Epidermal melanocyte (primary cell): ENCODE data around the gene HSPA1L.
"Not testable (repeated sequence)": the region's sequence is repeated elsewhere in the genome, so short reads cannot be mapped to it uniquely, and the experiment has no call there.

ENCODE experiments used
- DNase-seq: peaks from one replicate; pipeline ENCODE4 v3.0.0; 2011; ENCODE audit warnings: low spot score; ENCODE audit not compliant: insufficient read length

HSPA1L gene

DNA sequence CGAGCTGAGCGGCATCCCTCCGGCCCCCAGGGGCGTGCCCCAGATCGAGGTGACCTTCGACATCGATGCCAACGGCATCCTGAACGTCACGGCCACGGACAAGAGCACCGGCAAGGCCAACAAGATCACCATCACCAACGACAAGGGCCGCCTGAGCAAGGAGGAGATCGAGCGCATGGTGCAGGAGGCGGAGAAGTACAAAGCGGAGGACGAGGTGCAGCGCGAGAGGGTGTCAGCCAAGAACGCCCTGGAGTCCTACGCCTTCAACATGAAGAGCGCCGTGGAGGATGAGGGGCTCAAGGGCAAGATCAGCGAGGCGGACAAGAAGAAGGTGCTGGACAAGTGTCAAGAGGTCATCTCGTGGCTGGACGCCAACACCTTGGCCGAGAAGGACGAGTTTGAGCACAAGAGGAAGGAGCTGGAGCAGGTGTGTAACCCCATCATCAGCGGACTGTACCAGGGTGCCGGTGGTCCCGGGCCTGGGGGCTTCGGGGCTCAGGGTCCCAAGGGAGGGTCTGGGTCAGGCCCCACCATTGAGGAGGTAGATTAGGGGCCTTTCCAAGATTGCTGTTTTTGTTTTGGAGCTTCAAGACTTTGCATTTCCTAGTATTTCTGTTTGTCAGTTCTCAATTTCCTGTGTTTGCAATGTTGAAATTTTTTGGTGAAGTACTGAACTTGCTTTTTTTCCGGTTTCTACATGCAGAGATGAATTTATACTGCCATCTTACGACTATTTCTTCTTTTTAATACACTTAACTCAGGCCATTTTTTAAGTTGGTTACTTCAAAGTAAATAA, 2.2 kb upstream of the HSPA1L start:
- not testable (repeated sequence) for DNase-seq

DNA sequence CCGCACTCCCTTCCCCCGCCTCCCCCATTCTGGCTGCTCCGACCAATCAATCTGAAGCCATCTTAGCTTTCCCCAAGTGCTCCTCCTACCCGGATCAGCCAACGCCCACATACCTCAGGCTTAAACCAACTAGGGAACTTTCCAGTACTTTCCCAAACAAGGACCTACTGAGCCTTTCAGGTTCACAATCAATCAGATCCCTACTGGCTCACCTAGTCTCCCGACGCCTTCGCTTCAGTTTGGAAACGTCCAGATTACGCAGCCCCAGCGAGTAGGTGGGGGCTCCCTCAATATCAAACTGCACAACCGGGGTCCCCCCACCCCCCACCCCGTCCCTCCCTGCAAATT, 432 bp downstream of the HSPA1L start:
- DNase-seq = peak; percentile 88

DNA sequence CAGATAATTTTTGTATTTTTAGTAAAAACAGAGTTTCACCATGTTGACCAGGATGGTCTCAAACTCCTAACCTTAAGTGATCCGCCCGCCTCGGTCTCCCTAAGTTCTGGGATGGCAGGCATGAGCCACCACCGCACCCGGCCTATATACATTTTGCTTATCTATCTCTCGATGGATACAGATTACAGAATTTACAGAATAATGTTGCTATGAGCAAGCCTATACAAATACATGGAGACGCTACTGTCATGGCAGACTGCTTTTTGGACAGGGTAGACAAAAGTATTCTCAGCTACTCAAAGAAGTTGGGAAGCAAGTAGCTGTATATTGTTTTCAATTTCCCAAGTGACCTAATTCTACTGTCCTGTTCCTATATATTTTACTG, 1.6 kb downstream of the HSPA1L start:
- DNase-seq = no peak

DNA sequence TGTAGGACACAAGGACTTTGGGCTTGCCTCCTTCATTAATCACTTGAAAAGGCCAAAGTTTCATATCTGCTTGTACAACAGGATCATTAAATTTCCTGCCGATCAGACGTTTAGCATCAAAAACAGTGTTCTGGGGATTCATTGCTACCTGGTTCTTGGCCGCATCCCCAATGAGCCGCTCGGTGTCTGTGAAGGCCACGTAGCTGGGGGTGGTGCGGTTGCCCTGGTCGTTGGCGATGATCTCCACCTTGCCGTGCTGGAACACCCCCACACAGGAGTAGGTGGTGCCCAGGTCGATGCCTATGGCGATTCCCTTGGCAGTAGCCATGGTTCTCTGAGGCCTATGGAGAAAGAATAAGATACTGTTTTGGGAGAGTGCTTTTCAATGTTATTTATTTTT, 3.4 kb downstream of the HSPA1L start:
- no peak for DNase-seq

DNA sequence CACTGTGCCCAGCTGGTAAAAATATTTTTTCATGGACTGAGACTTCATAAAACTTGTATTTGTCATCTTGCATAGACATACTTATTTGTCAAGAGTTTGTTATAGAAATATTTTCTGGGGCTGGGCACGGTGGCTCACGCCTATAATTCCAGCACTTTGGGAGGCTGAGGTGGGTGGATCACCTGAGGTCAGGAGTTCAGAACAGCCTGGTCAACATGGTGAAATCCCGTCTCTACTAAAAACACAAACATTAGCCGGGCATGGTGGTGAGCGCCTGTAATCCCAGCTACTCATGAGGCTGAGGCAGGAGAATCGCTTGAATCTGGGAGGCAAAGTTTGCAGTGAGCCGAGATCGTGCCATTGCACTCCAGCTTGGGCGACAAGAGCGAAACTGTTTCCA, 6.5 kb downstream of the HSPA1L start:
- not testable (repeated sequence) for DNase-seq

DNA sequence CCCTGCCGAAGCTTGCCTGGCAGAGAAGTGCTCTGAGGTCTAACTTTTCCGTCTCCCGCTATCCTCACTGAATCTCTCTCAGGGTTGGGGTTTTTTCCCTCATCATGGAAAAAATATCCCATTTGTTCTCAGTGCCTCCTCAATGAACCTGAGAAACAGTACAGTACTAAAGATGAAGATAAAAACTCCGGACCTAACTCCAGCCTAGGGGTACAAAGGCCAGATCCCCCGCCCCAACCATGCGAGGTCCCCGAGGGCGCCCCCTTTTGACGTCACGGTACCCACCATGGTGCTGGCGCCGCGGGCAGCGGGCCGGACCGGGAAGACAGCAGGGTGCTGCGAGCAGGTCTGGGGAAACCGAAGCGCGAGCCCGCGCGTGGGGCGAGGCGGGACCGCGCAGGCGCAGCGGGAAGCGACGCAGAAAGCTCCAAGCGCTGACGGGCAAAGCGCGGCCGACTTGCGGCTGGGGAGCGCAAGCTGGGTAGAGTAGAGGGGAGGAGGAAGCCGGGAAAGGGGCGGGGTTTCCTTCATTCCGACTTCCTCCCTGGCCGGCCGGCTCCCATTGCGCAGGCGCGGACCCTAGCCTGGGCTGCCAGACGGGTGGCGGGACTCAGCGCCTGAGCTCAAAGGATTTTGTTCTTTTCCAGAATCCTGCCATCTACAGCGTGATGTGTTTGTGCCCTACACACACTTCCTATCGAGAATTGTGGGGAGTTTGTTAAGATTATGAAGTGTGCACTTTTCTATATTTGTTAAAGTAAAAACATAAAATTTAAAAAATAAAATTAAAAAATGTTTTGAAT, 8.4 kb downstream of the HSPA1L start, which contains the start of gene LSM2:
Gene LSM2 (minus strand): TSS at position 497 of the 803 bp plus-strand sequence. CDS start 209 bp downstream, at position 288.
- peak; percentile 94 for DNase-seq

DNA sequence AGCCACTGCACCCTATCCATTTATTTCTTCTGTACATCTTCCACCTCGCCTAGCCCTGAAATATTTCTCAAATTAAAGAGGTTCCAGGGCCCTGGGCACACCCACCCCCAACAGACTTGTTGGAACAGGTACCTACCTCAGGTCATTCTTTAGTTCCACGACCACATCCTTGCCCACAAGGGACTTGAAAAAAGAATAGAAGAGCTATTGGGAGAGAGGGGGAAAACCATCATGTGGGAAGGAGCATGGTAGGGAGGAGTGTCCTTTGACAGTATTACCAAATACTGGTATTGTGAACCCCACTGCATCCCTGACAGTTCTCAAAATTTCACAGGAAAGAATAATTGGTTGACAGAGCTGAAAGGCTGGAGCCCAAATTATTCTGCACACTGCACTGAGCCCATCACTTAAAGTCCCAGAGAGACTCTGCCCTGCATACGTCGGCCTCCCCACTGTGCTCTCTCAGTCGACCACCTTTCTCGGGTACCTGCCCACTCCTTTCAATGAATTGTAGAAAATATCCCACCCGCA, 9.1 kb downstream of the HSPA1L start:
- DNase-seq = no peak

DNA sequence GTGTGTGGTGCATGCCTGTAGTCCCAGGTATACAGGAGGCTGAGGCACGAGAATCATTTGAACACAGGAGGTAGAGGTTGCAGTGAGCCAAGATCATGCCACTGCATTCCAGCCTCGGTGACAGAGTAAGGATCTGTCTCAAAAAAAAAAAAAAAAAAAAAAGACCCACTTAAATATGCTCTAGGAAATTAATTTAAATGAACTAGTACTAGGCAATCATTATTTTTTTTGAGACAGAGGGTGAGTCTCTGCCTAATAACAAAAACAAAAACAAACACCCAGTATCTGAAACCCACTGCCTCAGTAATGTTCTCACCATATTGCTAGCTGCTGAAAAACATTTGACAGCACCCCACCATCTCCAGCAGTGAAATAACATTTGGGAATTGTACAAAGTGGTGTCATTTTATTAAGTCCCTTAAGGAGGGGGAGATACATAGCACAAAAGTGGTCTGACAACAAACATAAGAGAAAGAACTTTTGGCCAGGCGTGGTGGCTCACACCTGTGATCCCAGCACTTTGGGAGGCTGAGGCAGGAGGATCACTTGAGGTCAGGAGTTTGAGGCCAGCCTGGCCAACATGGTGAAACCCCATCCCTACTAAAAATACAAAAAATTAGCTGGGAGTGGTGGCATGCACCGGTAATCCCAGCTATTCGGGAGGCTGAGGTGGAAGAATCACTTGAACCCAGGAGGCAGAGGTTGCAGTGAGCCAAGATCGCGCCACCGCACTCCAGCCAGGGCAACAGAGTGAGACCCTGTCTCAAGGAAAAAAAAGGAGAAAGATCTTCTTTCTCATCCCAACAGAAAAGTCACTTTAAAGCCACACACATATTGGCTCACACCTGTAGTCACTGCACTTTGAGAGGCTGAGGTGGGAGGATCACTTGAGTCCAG, 13.8 kb downstream of the HSPA1L start:
- DNase-seq = not testable (repeated sequence)

DNA sequence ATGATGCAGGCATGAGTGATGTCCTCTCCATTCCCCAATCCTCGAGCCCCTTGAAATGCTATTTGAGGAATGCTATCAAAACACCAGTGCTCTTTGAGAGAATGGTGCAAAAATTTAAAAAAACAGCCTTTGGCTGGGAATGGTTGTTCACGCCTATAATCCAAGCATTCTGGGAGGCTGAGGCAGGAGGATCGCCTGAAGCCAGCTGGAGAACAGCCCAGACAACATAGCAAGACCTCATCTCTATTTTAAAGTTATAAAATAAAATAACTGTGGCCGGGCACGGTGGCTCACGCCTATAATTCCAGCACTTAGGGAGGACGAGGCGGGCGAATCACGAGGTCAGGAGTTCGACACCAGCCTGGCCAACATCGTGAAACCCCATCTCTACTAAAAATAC, 15.3 kb downstream of the HSPA1L start:
- DNase-seq = no peak

DNA sequence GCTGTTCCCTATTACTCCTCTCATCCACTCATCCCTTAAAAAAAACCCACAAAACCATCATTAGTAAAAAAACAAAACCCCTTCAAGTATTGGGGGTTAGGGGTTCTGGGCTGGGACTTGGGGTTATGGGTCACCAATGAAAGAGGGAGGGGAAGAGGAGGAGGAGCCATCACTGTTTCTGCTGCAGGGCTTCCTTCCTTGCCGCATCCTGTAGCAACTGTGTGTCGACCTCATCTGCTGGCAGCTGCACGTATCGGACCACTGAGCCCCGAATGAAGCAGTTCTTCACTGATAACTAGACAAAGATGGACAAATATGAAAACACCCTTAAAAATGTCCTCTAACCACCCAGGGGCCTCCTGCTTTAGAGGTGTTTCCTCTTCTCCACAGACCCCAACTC, 17.5 kb downstream of the HSPA1L start:
- no peak for DNase-seq

DNA sequence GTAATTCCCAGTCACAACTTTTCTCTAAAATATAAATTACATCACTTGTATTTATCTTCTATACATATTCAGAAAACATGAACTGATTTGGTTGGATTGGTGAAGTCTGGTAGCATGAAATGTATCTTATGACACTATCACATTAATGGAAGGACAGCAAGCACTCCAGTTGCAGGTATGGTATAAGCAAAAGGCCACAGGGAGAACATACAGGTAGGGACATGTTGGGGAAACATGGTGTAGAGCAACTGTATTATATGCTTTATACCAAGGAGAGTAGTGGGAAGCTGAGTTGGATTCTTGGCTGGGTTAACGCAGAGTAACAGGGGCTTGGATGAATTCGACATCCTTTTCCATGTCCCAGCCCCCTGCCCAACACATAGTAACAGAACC, 18.1 kb downstream of the HSPA1L start:
- no peak for DNase-seq

DNA sequence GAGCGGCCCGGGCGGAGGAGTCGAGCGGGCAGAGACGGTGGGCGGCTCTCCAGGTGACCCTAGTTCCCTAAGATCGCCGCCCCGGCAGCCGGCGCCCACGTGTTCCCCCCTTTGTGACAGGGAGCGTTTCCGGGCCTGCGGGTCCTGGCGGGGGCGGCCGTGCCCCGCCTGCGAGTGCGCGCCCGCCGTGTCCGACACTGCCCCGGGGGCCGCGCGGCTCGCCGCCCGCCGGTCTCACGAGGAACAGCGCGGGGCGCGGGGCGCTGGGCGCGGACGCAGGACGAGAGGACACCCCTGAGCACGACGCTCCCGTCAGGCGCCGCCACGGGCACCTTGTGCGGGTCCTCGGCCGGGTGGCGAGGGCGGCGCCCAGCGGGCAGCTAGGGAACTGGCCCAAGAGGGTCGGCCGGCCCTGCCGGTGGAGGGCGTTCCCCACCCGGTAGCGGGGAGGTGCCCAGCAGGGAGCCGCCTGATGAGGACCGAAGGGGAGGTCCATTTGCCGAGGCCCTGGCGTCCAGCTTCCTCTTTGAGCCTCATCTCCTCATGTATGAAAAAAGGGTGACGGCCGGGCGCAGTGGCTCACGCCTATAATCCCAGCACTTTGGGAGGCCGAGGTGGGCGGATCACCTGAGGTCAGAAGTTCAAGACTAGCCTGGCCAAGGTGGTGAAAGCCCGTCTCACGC, 19.3 kb downstream of the HSPA1L start, which contains the start of gene VARS1:
Gene VARS1 (minus strand): TSS at position 137 of the 683 bp plus-strand sequence. CDS start 535 bp downstream, outside the sequence.
- peak; percentile 99 for DNase-seq

DNA sequence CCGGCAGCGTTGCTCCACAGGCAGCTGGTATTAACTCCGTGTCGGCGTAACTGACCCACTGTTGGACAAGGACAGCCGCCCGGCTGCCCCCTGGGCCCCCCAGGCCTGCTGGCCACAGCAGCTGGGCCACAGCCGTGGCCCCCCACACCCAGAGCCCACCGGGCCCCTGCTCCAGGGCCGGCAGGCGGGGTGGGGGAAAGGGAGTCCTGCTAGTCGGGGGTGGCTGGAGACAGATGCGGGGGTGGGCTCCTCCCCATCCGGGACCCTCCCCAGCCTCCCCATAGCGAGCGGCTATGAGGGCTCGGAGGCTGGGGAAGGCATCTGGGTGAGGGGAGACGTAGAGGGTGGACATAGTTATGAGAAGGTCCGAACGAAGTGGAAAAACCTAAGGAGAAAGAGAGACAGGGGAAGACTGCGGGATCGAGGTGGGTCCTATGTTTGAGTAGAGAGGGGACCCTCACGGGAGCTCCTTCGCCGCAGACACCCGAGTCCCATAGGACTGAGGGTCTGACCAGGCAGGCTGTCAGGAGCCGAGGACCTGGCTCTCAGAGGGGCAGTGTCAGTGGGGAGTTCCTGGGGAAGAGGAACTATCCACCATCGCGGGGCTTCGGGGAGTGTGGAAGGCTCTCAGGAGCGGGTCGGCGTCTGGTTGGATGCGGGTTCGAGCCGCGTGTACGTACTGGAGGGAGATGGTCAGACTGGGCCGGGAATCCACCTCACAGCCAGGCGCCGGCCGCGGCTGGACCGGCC, 20.0 kb downstream of the HSPA1L start:
- DNase-seq = no peak

DNA sequence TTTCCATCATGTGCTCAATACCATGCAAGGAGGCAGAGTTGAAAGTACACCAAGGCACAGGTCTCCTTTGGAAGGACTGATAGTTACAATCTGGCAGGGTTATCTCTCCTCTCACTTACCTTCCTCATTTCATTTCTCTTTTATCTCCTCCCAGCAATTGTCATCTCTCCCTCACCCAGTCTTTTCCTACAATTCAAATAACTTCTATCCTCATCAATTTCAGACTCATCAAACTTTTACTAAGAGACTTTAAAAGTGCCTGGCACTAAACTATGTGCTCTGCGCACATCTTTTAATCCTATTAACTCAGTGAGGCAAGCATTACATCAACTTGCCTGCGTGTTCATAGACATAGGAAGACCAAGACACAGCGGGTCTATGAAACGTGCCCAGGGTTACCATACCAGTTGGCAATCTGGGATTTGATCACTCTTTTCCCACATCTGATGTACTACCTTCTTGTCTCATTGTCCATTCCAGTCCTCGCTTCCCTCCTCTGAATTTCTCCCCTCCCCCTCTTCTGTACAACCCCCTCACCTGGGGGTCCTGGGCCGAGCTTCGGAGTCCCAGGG, 20.7 kb downstream of the HSPA1L start:
- DNase-seq = no peak

DNA sequence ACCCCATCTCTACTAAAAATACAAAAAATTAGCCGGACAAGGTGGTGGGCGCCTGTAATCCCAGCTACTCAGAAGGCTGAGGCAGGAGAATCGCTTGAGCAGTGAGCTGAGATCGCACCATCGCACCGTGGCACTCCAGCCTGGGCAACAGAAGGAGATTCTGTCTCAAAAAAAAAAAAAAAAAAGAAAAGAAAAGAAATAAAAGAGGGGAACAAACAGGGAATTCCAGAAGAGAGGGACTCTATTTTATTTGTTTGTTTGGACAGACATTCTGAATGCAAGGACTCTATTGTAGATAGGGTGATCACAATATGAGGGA, 21.2 kb downstream of the HSPA1L start:
- DNase-seq = not testable (repeated sequence)

DNA sequence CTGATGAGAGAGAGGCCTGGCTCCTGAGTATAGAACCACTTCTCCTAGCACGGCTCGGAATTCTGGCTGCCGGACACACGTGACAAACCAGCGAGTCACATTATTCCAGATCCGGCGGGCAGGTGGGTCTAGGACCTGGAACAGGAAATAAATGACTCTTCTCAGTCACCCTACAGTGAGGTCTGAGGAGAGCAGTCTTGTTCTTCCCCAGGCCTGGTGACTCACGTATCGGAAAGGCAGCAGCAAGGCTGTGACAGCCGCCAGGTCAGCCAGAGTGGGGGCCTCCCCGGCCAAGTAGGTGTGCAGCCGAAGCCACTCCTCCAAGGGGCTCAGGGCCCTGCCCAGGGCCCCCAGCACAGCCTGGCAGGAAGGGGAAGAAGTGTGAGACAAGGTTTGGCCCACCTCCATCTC, 22.3 kb downstream of the HSPA1L start:
- DNase-seq = no peak

DNA sequence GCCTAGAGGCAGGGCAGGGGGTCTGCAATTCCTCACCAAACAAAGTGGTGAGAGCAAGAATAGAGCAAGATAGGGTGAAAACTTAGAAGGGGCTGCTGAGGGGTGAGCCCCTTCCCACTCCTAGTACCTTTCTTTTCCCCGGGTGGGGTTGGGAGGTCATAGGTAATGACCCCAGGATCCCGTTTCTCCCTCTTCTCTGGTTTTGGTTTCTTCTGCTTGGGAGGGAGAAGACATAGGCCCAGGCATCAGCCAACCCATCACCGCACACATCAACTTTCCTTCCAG, 23.1 kb downstream of the HSPA1L start:
- DNase-seq = no peak

DNA sequence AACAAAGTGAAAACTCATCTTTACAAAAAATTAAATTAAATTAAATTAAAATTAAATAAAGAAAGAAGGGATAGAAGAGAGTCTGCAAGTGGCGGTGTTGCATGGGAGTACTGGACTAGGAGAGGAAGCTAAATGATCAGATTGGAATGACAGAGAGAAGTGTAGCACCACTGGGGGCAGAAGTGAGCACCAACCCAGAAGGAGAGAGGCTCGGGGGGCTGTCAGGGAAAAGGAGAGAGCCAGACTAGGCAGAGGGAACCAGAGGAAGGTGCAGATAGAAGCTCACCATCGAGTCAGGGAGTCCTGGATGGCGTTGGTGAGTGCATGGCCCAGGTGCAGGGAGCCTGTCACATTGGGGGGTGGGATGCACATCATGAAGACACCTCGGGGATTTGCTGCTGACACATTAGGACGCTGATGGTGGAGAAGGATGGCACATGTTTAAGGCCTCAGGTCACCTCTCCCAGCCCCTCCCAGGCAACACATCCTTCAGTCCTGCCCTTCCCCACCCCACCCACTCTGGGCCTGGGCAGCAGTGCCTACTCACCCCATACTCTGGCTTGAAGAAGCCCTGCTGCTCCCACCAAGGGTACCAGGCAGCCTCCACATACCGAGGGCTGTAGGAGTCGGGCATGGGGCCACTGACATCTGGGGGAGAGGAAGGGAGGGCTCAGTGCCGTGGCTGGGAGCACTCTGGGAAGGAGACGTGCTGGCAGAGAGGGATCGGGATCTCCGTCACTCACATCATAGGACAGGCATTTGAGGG, 23.6 kb downstream of the HSPA1L start:
- peak; percentile 90 for DNase-seq

DNA sequence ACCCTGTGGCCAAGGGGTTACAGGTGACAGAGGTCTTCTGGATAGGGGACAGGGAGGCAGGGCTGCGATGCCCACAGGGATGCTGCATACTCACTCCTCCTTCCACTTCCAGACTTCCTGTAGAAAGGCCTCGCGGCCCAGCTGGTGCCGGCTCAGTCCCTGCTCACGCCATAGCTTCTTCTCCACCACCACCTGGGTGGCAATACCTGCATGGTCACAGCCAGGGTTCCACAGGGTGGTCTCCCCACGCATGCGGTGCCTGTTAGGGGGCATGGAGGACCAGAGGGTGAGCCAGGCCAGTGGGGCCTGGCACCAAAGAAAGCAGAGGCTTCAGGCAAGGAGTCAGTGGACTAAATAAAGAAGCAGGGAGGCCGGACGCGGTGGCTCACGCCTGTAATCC, 29.6 kb downstream of the HSPA1L start:
- DNase-seq = peak; percentile 8
